HFF-Myc (cell line): ENCODE measurements around the gene LCMT2.
"Not testable (repeated sequence)": the region's sequence is repeated elsewhere in the genome, so short reads cannot be mapped to it uniquely, and the experiment has no call there.

ENCODE experiments used
- DNase-seq: peaks from one replicate; pipeline ENCODE4 v3.0.0-alpha.2; 2011; ENCODE audit warnings: low read depth; ENCODE audit errors: extremely low read depth
- H3K4me3 ChIP-seq: replicated peaks from 2 replicates; pipeline ENCODE4 v1.5.1; 2011; ENCODE audit warnings: low read depth, mild to moderate bottlenecking, control low read depth, low read length
- CTCF ChIP-seq: IDR thresholded peaks from 2 replicates; pipeline ENCODE4 v1.5.1; 2012; ENCODE audit warnings: mild to moderate bottlenecking, low read depth, low read length, control low read depth; ENCODE audit errors: missing control alignments

The LCMT2 gene

GRCh38 chr15:43294091-43294706 lies 36.2 kb downstream of the LCMT2 start:
- H3K4me3 ChIP-seq = no peak overlapping the region
- no peak for DNase-seq
- TF ChIP-seq CTCF = no peak

GRCh38 chr15:43293432-43293831 lies 36.9 kb downstream of the LCMT2 start:
- no peak for TF ChIP-seq CTCF
- DNase-seq = no peak
- no peak overlapping the region for H3K4me3 ChIP-seq

- no peak overlapping the region for H3K4me3 ChIP-seq
- TF ChIP-seq CTCF = no peak
Measured at GRCh38 chr15:43292375-43293078, 37.8 kb downstream of the LCMT2 start.

GRCh38 chr15:43289656-43290055 lies 40.7 kb downstream of the LCMT2 start:
- DNase-seq, H3K4me3 ChIP-seq: not testable (repeated sequence)

More at GRCh38 chr15:43292375-43293078, 37.8 kb downstream of the LCMT2 start:
- DNase-seq = no peak

- no peak for TF ChIP-seq CTCF
- DNase-seq = no peak
- H3K4me3 ChIP-seq = no peak overlapping the region
Measured at GRCh38 chr15:43287254-43287653, 43.1 kb downstream of the LCMT2 start.

- DNase-seq = no peak
- no peak for TF ChIP-seq CTCF
Measured at GRCh38 chr15:43286074-43286473, 44.3 kb downstream of the LCMT2 start.

GRCh38 chr15:43285609-43286037 lies 44.8 kb downstream of the LCMT2 start:
- peak; percentile 50 for DNase-seq
- TF ChIP-seq CTCF = peak; percentile 74

More at GRCh38 chr15:43286074-43286473, 44.3 kb downstream of the LCMT2 start:
- no peak overlapping the region for H3K4me3 ChIP-seq

More at GRCh38 chr15:43285609-43286037, 44.8 kb downstream of the LCMT2 start:
- H3K4me3 ChIP-seq = no peak overlapping the region
